Natural killer cell treated with Interleukin-12 subunit alpha and Interleukin-12 subunit beta and Interleukin-15 and Interleukin-18, amount 100 ng/mL, for 72 hours (primary cell): Measurements from ENCODE around the gene OR1C1. TPM values are rescaled to one million over a fixed set of nuclear protein-coding genes. Genes with fewer than 3 reads are reported as not detected.
"Not testable (repeated sequence)": the region's sequence is repeated elsewhere in the genome, so short reads cannot be mapped to it uniquely, and the experiment has no call there.

Source experiments
- ATAC-seq, 2 donors: fragments of 150-1000 bp; cut with Tn5 transposase in 1 of 2; sonication (Bioruptor Pico), chemical (Tn5 transposase) in 1 of 2; 2 replicates each; pipeline ENCODE4 v1.10.0; 2021
- DNase-seq: peaks from one replicate; pipeline ENCODE4 v3.0.0; 2022; ENCODE audit warnings: low spot score
- H3K27ac Mint-ChIP-seq, 2 donors: 1 replicate in 1 of 2; 2 replicates in 1 of 2; pipeline ENCODE4 v1.8.0; 2022; ENCODE audit warnings: mixed read lengths in 2 of 2, mild to moderate bottlenecking in 1 of 2, moderate library complexity in 1 of 2
- H3K27me3 Mint-ChIP-seq, 2 donors: 1 replicate in 1 of 2; 2 replicates in 1 of 2; pipeline ENCODE4 v1.8.0; 2022; ENCODE audit warnings: mixed read lengths in 2 of 2
- H3K36me3 Mint-ChIP-seq: one replicate; pipeline ENCODE4 v1.8.0; 2022; ENCODE audit warnings: mixed read lengths
- H3K4me1 Mint-ChIP-seq, 2 donors: 1 replicate in 1 of 2; 2 replicates in 1 of 2; pipeline ENCODE4 v1.8.0; 2022; ENCODE audit warnings: low read depth in 2 of 2, mixed read lengths in 2 of 2, mild to moderate bottlenecking in 1 of 2
- H3K4me3 Mint-ChIP-seq: one replicate; pipeline ENCODE4 v1.8.0; 2022; ENCODE audit warnings: mixed read lengths
- H3K9me3 Mint-ChIP-seq: 2 replicates; pipeline ENCODE4 v1.8.0; 2022; ENCODE audit warnings: mixed read lengths
- total RNA-seq, 2 donors: library from RNA; stranded (reverse); gene quantifications; one replicate each; pipeline ENCODE4 v1.2.3, GENCODE V29; 2022

The OR1C1 gene
- not detected for total RNA-seq

- no peak for ATAC-seq
- Mint-ChIP-seq H3K27ac (no peak within 1 kb of the TSS), H3K36me3 (no peaks in the 10 kb centered on the region), H3K4me3 (no peak within 1 kb of the TSS), H3K4me1 (no peaks in the 10 kb centered on the region), H3K27me3 (no peaks in the 10 kb centered on the region), H3K9me3 (peaks cover 6% of the 10 kb centered on the region)
- DNase-seq = no peak
Measured at GRCh38 chr1:247760456-247760855, at the start of gene OR1C1. TSS of gene OR1C1 (minus strand) at chr1:247760556. CDS start at chr1:247758406, 2,150 bp downstream.

GRCh38 chr1:247797518-247797917 lies 37.2 kb upstream of the OR1C1 start:
- H3K27ac Mint-ChIP-seq = no peak overlapping the region
- H3K9me3 Mint-ChIP-seq = peaks cover 9% of the 10 kb centered on the region
- H3K4me1 Mint-ChIP-seq = no peaks in the 10 kb centered on the region
- ATAC-seq = no peak
- no peak for DNase-seq
- no peak overlapping the region for H3K4me3 Mint-ChIP-seq
- no peaks in the 10 kb centered on the region for H3K36me3 Mint-ChIP-seq
- no peaks in the 10 kb centered on the region for H3K27me3 Mint-ChIP-seq

- Mint-ChIP-seq H3K27ac (no peak overlapping the region), H3K36me3 (no peaks in the 10 kb centered on the region), H3K9me3 (no peaks in the 10 kb centered on the region), H3K4me3 (no peak overlapping the region), H3K4me1 (no peaks in the 10 kb centered on the region), H3K27me3 (no peaks in the 10 kb centered on the region)
- ATAC-seq (no peak), DNase-seq (no peak)
Measured at GRCh38 chr1:247769603-247770002, 9.2 kb upstream of the OR1C1 start.

GRCh38 chr1:247754311-247754710 lies 6.0 kb downstream of the OR1C1 start:
- not testable (repeated sequence) for H3K27ac Mint-ChIP-seq, ATAC-seq, H3K4me1 Mint-ChIP-seq, H3K27me3 Mint-ChIP-seq, H3K4me3 Mint-ChIP-seq, H3K36me3 Mint-ChIP-seq, DNase-seq
- H3K9me3 Mint-ChIP-seq = peaks cover 14% of the 10 kb centered on the region

- Mint-ChIP-seq H3K4me3 (no peak overlapping the region), H3K36me3 (no peaks in the 10 kb centered on the region), H3K27me3 (no peaks in the 10 kb centered on the region), H3K4me1 (no peaks in the 10 kb centered on the region), H3K9me3 (peaks cover 8% of the 10 kb centered on the region), H3K27ac (no peak overlapping the region)
- no peak for DNase-seq
- peak; percentile 20 to 51 for ATAC-seq
Measured at GRCh38 chr1:247749870-247750269, 10.5 kb downstream of the OR1C1 start.

GRCh38 chr1:247748041-247748440 lies 12.3 kb downstream of the OR1C1 start, which contains the start of gene OR14A2:
TSS of gene OR14A2 (minus strand) at chr1:247748141.
- no peak within 1 kb of the TSS for H3K27ac Mint-ChIP-seq
- no peaks in the 10 kb centered on the region for H3K27me3 Mint-ChIP-seq
- ATAC-seq (no peak), DNase-seq (no peak)
- no peaks in the 10 kb centered on the region for H3K4me1 Mint-ChIP-seq
- no peak within 1 kb of the TSS for H3K4me3 Mint-ChIP-seq
- H3K9me3 Mint-ChIP-seq = peaks cover 8% of the 10 kb centered on the region
- no peaks in the 10 kb centered on the region for H3K36me3 Mint-ChIP-seq

- H3K9me3 Mint-ChIP-seq = peaks cover 8% of the 10 kb centered on the region
- DNase-seq (no peak), ATAC-seq (no peak)
- H3K27ac Mint-ChIP-seq = no peak overlapping the region
- no peaks in the 10 kb centered on the region for H3K27me3 Mint-ChIP-seq
- H3K36me3 Mint-ChIP-seq = no peaks in the 10 kb centered on the region
- no peaks in the 10 kb centered on the region for H3K4me1 Mint-ChIP-seq
- H3K4me3 Mint-ChIP-seq = no peak overlapping the region
Measured at GRCh38 chr1:247747616-247748015, 12.7 kb downstream of the OR1C1 start.

- H3K27me3 Mint-ChIP-seq = no peaks in the 10 kb centered on the region
- DNase-seq = no peak
- ATAC-seq = no peak
- no peak overlapping the region for H3K4me3 Mint-ChIP-seq
- no peaks in the 10 kb centered on the region for H3K4me1 Mint-ChIP-seq
- no peak overlapping the region for H3K27ac Mint-ChIP-seq
- H3K36me3 Mint-ChIP-seq = no peaks in the 10 kb centered on the region
- peaks cover 8% of the 10 kb centered on the region for H3K9me3 Mint-ChIP-seq
Measured at GRCh38 chr1:247746391-247746935, 13.9 kb downstream of the OR1C1 start.

- ATAC-seq, DNase-seq, H3K4me1 Mint-ChIP-seq, H3K27me3 Mint-ChIP-seq, H3K9me3 Mint-ChIP-seq, H3K27ac Mint-ChIP-seq, H3K36me3 Mint-ChIP-seq, H3K4me3 Mint-ChIP-seq: not testable (repeated sequence)
Measured at GRCh38 chr1:247742215-247742760, 18.1 kb downstream of the OR1C1 start.

GRCh38 chr1:247741756-247742155 lies 18.6 kb downstream of the OR1C1 start:
- H3K27me3 Mint-ChIP-seq = no peaks in the 10 kb centered on the region
- ATAC-seq = no peak
- DNase-seq = no peak
- H3K4me3 Mint-ChIP-seq = no peak overlapping the region
- no peaks in the 10 kb centered on the region for H3K9me3 Mint-ChIP-seq
- no peaks in the 10 kb centered on the region for H3K4me1 Mint-ChIP-seq
- no peaks in the 10 kb centered on the region for H3K36me3 Mint-ChIP-seq
- H3K27ac Mint-ChIP-seq = no peak overlapping the region

GRCh38 chr1:247740721-247741120 lies 19.6 kb downstream of the OR1C1 start:
- H3K36me3 Mint-ChIP-seq = no peaks in the 10 kb centered on the region
- H3K4me1 Mint-ChIP-seq = no peaks in the 10 kb centered on the region
- no peaks in the 10 kb centered on the region for H3K27me3 Mint-ChIP-seq
- ATAC-seq (no peak), DNase-seq (no peak)
- no peak overlapping the region for H3K27ac Mint-ChIP-seq
- no peak overlapping the region for H3K4me3 Mint-ChIP-seq
- H3K9me3 Mint-ChIP-seq = no peaks in the 10 kb centered on the region

GRCh38 chr1:247738315-247738714 lies 22.0 kb downstream of the OR1C1 start, which contains the start of gene OR14K1:
TSS of gene OR14K1 (plus strand) at chr1:247738615. CDS start at chr1:247738615, 0 bp downstream.
- Mint-ChIP-seq H3K4me1 (no peaks in the 10 kb centered on the region), H3K27me3 (no peaks in the 10 kb centered on the region), H3K4me3 (no peak within 1 kb of the TSS), H3K27ac (no peak within 1 kb of the TSS), H3K36me3 (no peaks in the 10 kb centered on the region), H3K9me3 (peaks cover 3% of the 10 kb centered on the region)
- ATAC-seq = no peak
- no peak for DNase-seq

- Mint-ChIP-seq H3K4me1 (no peaks in the 10 kb centered on the region), H3K27me3 (no peaks in the 10 kb centered on the region), H3K36me3 (no peaks in the 10 kb centered on the region), H3K9me3 (peaks cover 8% of the 10 kb centered on the region), H3K4me3 (no peak overlapping the region), H3K27ac (no peak overlapping the region)
- no peak for DNase-seq
- ATAC-seq = no peak
Measured at GRCh38 chr1:247721222-247721621, 39.1 kb downstream of the OR1C1 start.

GRCh38 chr1:247716546-247716945 lies 43.8 kb downstream of the OR1C1 start, which contains the start of gene OR6F1:
TSS of gene OR6F1 (minus strand) at chr1:247716646. CDS start at chr1:247712755, 3,891 bp downstream.
- Mint-ChIP-seq H3K27me3 (no peaks in the 10 kb centered on the region), H3K36me3 (no peaks in the 10 kb centered on the region), H3K4me3 (no peak within 1 kb of the TSS), H3K9me3 (peaks cover 4% of the 10 kb centered on the region), H3K27ac (no peak within 1 kb of the TSS), H3K4me1 (no peaks in the 10 kb centered on the region)
- no peak for DNase-seq
- no peak for ATAC-seq

GRCh38 chr1:247713753-247714152 lies 46.6 kb downstream of the OR1C1 start:
- DNase-seq = no peak
- H3K27ac Mint-ChIP-seq = no peak overlapping the region
- H3K4me3 Mint-ChIP-seq = no peak overlapping the region
- H3K9me3 Mint-ChIP-seq = peaks cover 4% of the 10 kb centered on the region
- no peaks in the 10 kb centered on the region for H3K27me3 Mint-ChIP-seq
- H3K4me1 Mint-ChIP-seq = no peaks in the 10 kb centered on the region
- ATAC-seq = no peak
- no peaks in the 10 kb centered on the region for H3K36me3 Mint-ChIP-seq
